WTC11 (cell line): ENCODE results near the gene METRN. TPM values are rescaled to one million over a fixed set of nuclear protein-coding genes. Genes with fewer than 3 reads are reported as not detected.
A peak's percentile ranks its signal among the peaks of the same experiment; 100 is the strongest.

Experiments used
- ATAC-seq: fragments of 200-7000 bp; cut with Tn5 transposase; 2 replicates; pipeline ENCODE4 v1.10.0; 2021; ENCODE audit warnings: mild to moderate bottlenecking, moderate library complexity
- CTCF ChIA-PET: fragments of 300-600 bp; sonication (Branson Sonifier 250); formaldehyde crosslinking; loops from one replicate; lab custom pipeline; 2021; ENCODE audit warnings: antibody characterized with exemption; lab: Charles Lee
- POLR2A ChIA-PET: fragments of 350-600 bp; sonication (Branson Sonifier 250); formaldehyde crosslinking; loops from one replicate; lab custom pipeline; 2021; ENCODE audit warnings: antibody characterized with exemption; lab: Charles Lee
- DNase-seq: peaks from one replicate; pipeline ENCODE4 v3.0.0; 2021; ENCODE audit warnings: low spot score
- H3K27ac Mint-ChIP-seq: 2 replicates; pipeline ENCODE4 v1.8.0; 2021; ENCODE audit warnings: mixed read lengths
- H3K27me3 Mint-ChIP-seq: 2 replicates; pipeline ENCODE4 v1.8.0; 2021; ENCODE audit warnings: low read depth, mild to moderate bottlenecking, moderate library complexity, mixed read lengths
- H3K36me3 Mint-ChIP-seq: 2 replicates; pipeline ENCODE4 v1.8.0; 2021; ENCODE audit warnings: mixed read lengths
- H3K4me1 Mint-ChIP-seq: 2 replicates; pipeline ENCODE4 v1.8.0; 2022; ENCODE audit warnings: mixed read lengths
- H3K4me3 Mint-ChIP-seq: 2 replicates; pipeline ENCODE4 v1.8.0; 2021; ENCODE audit warnings: mild to moderate bottlenecking, moderate library complexity, mixed read lengths
- H3K9me3 Mint-ChIP-seq: 2 replicates; pipeline ENCODE4 v1.8.0; 2021; ENCODE audit warnings: mixed read lengths
- ESRRA ChIP-seq: sonication (generic); formaldehyde crosslinking; IDR thresholded peaks from 2 replicates; pipeline ENCODE4 v1.8.1; 2022; ENCODE audit warnings: mild to moderate bottlenecking, missing genetic modification reagents, borderline replicate concordance
- MXD4 ChIP-seq: fragments of 250-450 bp; sonication (Bioruptor Pico); IDR thresholded peaks from 2 replicates; pipeline ENCODE4 v1.8.0; 2021; ENCODE audit warnings: mild to moderate bottlenecking, moderate library complexity, borderline replicate concordance
- PRRX2 ChIP-seq: fragments of 250-450 bp; sonication (Bioruptor Pico); IDR thresholded peaks from 2 replicates; pipeline ENCODE4 v1.8.0; 2021; ENCODE audit warnings: mild to moderate bottlenecking
- RELA ChIP-seq: sonication (generic); formaldehyde crosslinking; IDR thresholded peaks from 2 replicates; pipeline ENCODE4 v1.8.1; 2022; ENCODE audit warnings: missing genetic modification reagents, mild to moderate bottlenecking, borderline replicate concordance
- TEAD1 ChIP-seq: sonication (generic); formaldehyde crosslinking; IDR thresholded peaks from 2 replicates; pipeline ENCODE4 v1.8.0; 2022; ENCODE audit warnings: mild to moderate bottlenecking, missing genetic modification reagents
- ZNF671 ChIP-seq: fragments of 250-450 bp; sonication (Bioruptor Pico); IDR thresholded peaks from 2 replicates; pipeline ENCODE4 v1.8.0; 2021; ENCODE audit warnings: mild to moderate bottlenecking
- total RNA-seq: library from RNA; stranded (reverse); gene quantifications from 3 replicates; pipeline ENCODE4 v1.2.3, GENCODE V29; 2021
- TF ChIP-seq, protein P1 (sequence below): fragments of 250-450 bp; sonication (Bioruptor Pico); IDR thresholded peaks from 2 replicates; pipeline ENCODE4 v1.9.0; 2021; ENCODE audit warnings: mild to moderate bottlenecking
- TF ChIP-seq, protein P2 (sequence below): sonication (generic); formaldehyde crosslinking; IDR thresholded peaks from 2 replicates; pipeline ENCODE4 v1.8.1; 2023; ENCODE audit warnings: mild to moderate bottlenecking, missing genetic modification reagents, moderate library complexity
- TF ChIP-seq, protein P3 (sequence below): sonication (generic); formaldehyde crosslinking; IDR thresholded peaks from 2 replicates; pipeline ENCODE4 v1.8.1; 2022; ENCODE audit warnings: mild to moderate bottlenecking, moderate library complexity, missing genetic modification reagents
- TF ChIP-seq, protein P4 (sequence below): fragments of 250-450 bp; sonication (Bioruptor Pico); IDR thresholded peaks from 2 replicates; pipeline ENCODE4 v2.1.2; 2022; ENCODE audit warnings: mild to moderate bottlenecking, moderate library complexity
- TF ChIP-seq, protein P5 (sequence below): sonication (generic); formaldehyde crosslinking; IDR thresholded peaks from 2 replicates; pipeline ENCODE4 v1.8.0; 2022; ENCODE audit warnings: mild to moderate bottlenecking, missing genetic modification reagents
- TF ChIP-seq, protein P6 (sequence below): sonication (generic); formaldehyde crosslinking; IDR thresholded peaks from 2 replicates; pipeline ENCODE4 v1.8.1; 2023; ENCODE audit warnings: mild to moderate bottlenecking, moderate library complexity, missing genetic modification reagents
- TF ChIP-seq, protein P7 (sequence below): fragments of 250-450 bp; sonication (Bioruptor Pico); conservative IDR thresholded peaks from 2 replicates; pipeline ENCODE4 v1.9.0; 2021; ENCODE audit warnings: mild to moderate bottlenecking
- TF ChIP-seq, protein P8 (sequence below): sonication (generic); formaldehyde crosslinking; conservative IDR thresholded peaks from 2 replicates; pipeline ENCODE4 v1.8.1; 2023; ENCODE audit warnings: mild to moderate bottlenecking, low read depth, missing genetic modification reagents, moderate library complexity

METRN gene
- total RNA-seq, 1 experiment from 2014 or later, result 30.9 TPM

DNA sequence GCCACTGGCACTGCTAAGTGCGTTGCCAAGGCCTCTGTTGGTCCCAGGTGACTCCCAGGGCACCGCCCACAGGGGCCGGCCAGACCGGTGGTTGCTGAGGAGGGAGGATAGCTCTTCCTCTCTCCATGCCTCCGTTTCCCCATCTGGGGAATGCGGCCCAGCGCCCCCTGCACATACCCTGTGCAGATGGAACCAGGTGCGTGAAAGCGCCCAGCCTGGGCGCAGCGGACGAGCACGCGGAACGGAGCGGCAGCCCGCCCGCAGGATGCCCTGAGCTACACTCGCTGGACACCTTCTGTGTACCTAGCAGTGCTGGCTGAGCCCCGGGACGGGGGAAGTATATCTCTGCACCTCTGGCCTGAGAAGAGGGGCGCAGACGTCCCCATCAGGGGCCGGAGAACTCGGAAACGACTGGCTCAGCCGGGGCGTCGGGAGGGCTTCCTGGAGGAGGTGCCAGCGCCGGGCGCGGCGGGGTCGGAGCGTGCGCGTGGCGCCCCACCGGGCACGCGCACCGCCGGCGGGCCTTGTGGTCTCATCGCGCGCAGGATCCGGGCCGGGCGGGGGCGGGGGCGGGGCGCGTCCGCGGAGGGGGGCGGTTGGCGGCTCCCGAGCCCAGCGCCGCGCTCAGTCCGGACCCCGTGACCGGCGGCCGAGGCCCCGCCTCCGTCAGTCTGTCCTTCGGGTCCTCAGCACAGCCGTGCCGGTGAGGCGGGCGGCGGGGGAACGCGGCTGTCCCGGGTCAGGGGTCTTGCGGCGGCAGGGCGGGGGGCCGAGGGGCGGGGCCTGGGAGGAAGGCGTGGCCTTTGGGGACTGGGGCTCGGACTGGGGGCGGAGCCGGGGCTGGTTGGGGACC lies 11.7 kb downstream of the METRN start, which contains the start of the genes CCDC78 and HAGHL:
CCDC78 (minus strand) TSS at position 6 of the 853 bp plus-strand sequence. CDS start 76 bp downstream, outside the sequence.
HAGHL (plus strand) TSS at position 669 of the 853 bp plus-strand sequence. CDS start 404 bp downstream, outside the sequence.
- CTCF ChIA-PET, result interaction anchor here (0.7 to 6.9 kb wide), 10 partner anchors 10 to 66 kb away, joined by 3 to 90 read pairs (median 5); partner anchors contain the start of genes CHTF18, CIAO3, METRN and RPUSD1
- no peaks in the 10 kb centered on the region for H3K4me1 Mint-ChIP-seq
- DNase-seq, result peak; percentile 89
- no peaks in the 10 kb centered on the region for H3K9me3 Mint-ChIP-seq
- H3K27ac Mint-ChIP-seq, result no peak within 1 kb of the TSS
- peak within 1 kb of the TSS; percentile 69 for H3K4me3 Mint-ChIP-seq
- ATAC-seq, result peak; percentile 50
- H3K27me3 Mint-ChIP-seq, result peaks cover 2% of the 10 kb centered on the region; the same call in 1 of the 2 replicates
- no peaks in the 10 kb centered on the region; the same call in 1 of the 2 replicates for H3K36me3 Mint-ChIP-seq
- POLR2A ChIA-PET, result no interaction called here
- TF ChIP-seq, protein P1, sequence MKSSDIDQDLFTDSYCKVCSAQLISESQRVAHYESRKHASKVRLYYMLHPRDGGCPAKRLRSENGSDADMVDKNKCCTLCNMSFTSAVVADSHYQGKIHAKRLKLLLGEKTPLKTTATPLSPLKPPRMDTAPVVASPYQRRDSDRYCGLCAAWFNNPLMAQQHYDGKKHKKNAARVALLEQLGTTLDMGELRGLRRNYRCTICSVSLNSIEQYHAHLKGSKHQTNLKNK (CRISPR knock-in tag), result peak; percentile 53; the same call in 1 of the 2 replicates
- TF ChIP-seq PRRX2 (CRISPR knock-in tag) (peak; percentile 56; the same call in 1 of the 2 replicates), TEAD1 (CRISPR knock-in tag) (no peak), ZNF671 (CRISPR knock-in tag) (no peak), ESRRA (CRISPR knock-in tag) (0 out of 2 replicates have a peak, but pooled peaks have one; percentile 55), RELA (CRISPR knock-in tag) (peak; percentile 71; the same call in 1 of the 2 replicates), MXD4 (CRISPR knock-in tag) (no peak)
- TF ChIP-seq, protein P2, sequence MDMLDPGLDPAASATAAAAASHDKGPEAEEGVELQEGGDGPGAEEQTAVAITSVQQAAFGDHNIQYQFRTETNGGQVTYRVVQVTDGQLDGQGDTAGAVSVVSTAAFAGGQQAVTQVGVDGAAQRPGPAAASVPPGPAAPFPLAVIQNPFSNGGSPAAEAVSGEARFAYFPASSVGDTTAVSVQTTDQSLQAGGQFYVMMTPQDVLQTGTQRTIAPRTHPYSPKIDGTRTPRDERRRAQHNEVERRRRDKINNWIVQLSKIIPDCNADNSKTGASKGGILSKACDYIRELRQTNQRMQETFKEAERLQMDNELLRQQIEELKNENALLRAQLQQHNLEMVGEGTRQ (CRISPR knock-in tag), result peak; percentile 64; the same call in 1 of the 2 replicates
- TF ChIP-seq, protein P3, sequence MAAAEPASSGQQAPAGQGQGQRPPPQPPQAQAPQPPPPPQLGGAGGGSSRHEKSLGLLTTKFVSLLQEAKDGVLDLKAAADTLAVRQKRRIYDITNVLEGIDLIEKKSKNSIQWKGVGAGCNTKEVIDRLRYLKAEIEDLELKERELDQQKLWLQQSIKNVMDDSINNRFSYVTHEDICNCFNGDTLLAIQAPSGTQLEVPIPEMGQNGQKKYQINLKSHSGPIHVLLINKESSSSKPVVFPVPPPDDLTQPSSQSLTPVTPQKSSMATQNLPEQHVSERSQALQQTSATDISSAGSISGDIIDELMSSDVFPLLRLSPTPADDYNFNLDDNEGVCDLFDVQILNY (CRISPR knock-in tag), result peak; percentile 19; the same call in 1 of the 2 replicates
- TF ChIP-seq, protein P4, sequence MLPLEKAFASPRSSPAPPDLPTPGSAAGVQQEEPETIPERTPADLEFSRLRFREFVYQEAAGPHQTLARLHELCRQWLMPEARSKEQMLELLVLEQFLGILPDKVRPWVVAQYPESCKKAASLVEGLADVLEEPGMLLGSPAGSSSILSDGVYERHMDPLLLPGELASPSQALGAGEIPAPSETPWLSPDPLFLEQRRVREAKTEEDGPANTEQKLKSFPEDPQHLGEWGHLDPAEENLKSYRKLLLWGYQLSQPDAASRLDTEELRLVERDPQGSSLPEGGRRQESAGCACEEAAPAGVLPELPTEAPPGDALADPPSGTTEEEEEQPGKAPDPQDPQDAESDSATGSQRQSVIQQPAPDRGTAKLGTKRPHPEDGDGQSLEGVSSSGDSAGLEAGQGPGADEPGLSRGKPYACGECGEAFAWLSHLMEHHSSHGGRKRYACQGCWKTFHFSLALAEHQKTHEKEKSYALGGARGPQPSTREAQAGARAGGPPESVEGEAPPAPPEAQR (CRISPR knock-in tag), result no peak
- TF ChIP-seq, protein P5, sequence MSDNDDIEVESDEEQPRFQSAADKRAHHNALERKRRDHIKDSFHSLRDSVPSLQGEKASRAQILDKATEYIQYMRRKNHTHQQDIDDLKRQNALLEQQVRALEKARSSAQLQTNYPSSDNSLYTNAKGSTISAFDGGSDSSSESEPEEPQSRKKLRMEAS, result peak; percentile 71; the same call in 1 of the 2 replicates
- TF ChIP-seq, protein P6, sequence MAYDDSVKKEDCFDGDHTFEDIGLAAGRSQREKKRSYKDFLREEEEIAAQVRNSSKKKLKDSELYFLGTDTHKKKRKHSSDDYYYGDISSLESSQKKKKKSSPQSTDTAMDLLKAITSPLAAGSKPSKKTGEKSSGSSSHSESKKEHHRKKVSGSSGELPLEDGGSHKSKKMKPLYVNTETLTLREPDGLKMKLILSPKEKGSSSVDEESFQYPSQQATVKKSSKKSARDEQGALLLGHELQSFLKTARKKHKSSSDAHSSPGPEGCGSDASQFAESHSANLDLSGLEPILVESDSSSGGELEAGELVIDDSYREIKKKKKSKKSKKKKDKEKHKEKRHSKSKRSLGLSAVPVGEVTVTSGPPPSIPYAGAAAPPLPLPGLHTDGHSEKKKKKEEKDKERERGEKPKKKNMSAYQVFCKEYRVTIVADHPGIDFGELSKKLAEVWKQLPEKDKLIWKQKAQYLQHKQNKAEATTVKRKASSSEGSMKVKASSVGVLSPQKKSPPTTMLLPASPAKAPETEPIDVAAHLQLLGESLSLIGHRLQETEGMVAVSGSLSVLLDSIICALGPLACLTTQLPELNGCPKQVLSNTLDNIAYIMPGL (CRISPR knock-in tag), result peak; percentile 63
- TF ChIP-seq, protein P7, sequence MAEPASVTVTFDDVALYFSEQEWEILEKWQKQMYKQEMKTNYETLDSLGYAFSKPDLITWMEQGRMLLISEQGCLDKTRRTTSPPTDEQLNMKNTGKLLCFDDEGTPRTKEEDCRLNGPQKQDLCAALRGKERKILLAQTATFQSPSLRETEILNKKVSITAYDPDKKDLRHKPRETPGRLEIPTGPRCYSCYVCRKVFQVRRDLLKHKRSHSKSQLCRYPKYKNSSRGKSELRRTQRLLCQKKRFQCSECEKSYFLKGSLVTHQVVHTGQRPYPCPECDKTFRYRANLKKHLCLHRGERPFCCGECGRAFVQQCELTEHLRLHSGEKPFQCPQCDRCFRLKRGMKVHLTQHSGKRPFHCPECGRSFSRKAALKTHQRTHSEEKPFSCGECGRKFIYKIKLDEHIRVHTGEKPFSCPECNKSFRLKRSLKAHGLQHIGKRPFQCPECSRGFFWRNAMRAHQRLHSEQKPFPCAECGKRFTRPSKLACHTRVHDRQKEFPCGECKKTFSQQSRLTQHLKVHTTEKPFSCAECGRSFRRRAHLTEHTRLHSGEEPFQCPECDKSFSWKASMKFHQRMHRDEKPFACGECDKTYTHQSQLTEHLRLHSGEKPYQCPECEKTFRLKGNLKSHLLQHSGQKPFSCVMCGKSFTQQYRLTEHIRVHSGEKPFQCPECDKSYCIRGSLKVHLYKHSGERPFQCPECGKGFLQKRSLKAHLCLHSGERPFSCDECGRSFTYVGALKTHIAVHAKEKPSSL (CRISPR knock-in tag), result no peak
- TF ChIP-seq, protein P8, sequence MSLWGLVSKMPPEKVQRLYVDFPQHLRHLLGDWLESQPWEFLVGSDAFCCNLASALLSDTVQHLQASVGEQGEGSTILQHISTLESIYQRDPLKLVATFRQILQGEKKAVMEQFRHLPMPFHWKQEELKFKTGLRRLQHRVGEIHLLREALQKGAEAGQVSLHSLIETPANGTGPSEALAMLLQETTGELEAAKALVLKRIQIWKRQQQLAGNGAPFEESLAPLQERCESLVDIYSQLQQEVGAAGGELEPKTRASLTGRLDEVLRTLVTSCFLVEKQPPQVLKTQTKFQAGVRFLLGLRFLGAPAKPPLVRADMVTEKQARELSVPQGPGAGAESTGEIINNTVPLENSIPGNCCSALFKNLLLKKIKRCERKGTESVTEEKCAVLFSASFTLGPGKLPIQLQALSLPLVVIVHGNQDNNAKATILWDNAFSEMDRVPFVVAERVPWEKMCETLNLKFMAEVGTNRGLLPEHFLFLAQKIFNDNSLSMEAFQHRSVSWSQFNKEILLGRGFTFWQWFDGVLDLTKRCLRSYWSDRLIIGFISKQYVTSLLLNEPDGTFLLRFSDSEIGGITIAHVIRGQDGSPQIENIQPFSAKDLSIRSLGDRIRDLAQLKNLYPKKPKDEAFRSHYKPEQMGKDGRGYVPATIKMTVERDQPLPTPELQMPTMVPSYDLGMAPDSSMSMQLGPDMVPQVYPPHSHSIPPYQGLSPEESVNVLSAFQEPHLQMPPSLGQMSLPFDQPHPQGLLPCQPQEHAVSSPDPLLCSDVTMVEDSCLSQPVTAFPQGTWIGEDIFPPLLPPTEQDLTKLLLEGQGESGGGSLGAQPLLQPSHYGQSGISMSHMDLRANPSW (CRISPR knock-in tag), result no peak
